SH-SY5Y (cell line): Measurements from ENCODE around the gene TREX2.

ENCODE experiments used
- GATA2 ChIP-seq: IDR thresholded peaks from 2 replicates; pipeline ENCODE4 v1.6.1; 2011; ENCODE audit warnings: mild to moderate bottlenecking, low read depth, low read length
- GATA3 ChIP-seq: IDR thresholded peaks from 2 replicates; pipeline ENCODE4 v1.6.1; 2011; ENCODE audit warnings: low read depth, mild to moderate bottlenecking, low read length, moderate library complexity

- TF ChIP-seq GATA2 (no peak), GATA3 (no peak)
Measured at GRCh38 chrX:153468008-153468580, 22.2 kb upstream of the TREX2 start.
